Esophagus (tissue), 2 donors: ENCODE data around the gene C1orf87. TPM values are rescaled to one million over a fixed set of nuclear protein-coding genes. Genes with fewer than 3 reads are reported as not detected.
"Not testable (repeated sequence)": the region's sequence is repeated elsewhere in the genome, so short reads cannot be mapped to it uniquely, and the experiment has no call there.

ENCODE experiments used
- H3K27ac ChIP-seq, 2 donors: one replicate each; pipeline ENCODE4 v1.5.1; 2013; ENCODE audit warnings: low read depth in 2 of 2, mild to moderate bottlenecking in 2 of 2, inconsistent platforms in 1 of 2, low read length in 1 of 2, moderate library complexity in 1 of 2
- H3K27me3 ChIP-seq, 2 donors: one replicate each; pipeline ENCODE4 v1.6.1; 2013; ENCODE audit warnings: low read length in 2 of 2, control low read depth in 1 of 2, mild to moderate bottlenecking in 1 of 2; ENCODE audit not compliant: insufficient read depth in 2 of 2, control insufficient read depth in 1 of 2
- H3K36me3 ChIP-seq, 2 donors: one replicate each; pipeline ENCODE4 v1.6.1; 2013; ENCODE audit warnings: low read length in 1 of 2; ENCODE audit not compliant: control insufficient read depth in 2 of 2, insufficient read depth in 2 of 2
- H3K4me1 ChIP-seq, 2 donors: one replicate each; pipeline ENCODE4 v1.6.1; 2013; ENCODE audit warnings: low read length in 1 of 2; ENCODE audit not compliant: control insufficient read depth in 2 of 2, insufficient read depth in 2 of 2
- H3K4me3 ChIP-seq, 2 donors: one replicate each; pipeline ENCODE4 v1.5.1; 2013; ENCODE audit warnings: low read length in 2 of 2, mild to moderate bottlenecking in 2 of 2, low read depth in 1 of 2, moderate library complexity in 1 of 2
- H3K9me3 ChIP-seq, 2 donors: one replicate each; pipeline ENCODE4 v1.6.1; 2013; ENCODE audit warnings: mild to moderate bottlenecking in 2 of 2, low read depth in 1 of 2, low read length in 1 of 2, moderate library complexity in 1 of 2; ENCODE audit not compliant: control insufficient read depth in 2 of 2, insufficient read depth in 1 of 2
- WGBS, 2 donors: extraction: QIAGEN DNeasy Blood & Tissue Kit; methylation state at CpG; one replicate each; pipeline ENCODE4 v1.1.7; 2013; 5-methylcytosine and 5-hydroxymethylcytosine counted together
- polyA plus RNA-seq, 2 donors: library from polyadenylated mRNA; stranded (reverse); fragments of 200-250 nt; gene quantifications; one replicate each; pipeline ENCODE4 v1.2.3, GENCODE V29; 2013
- donor health status: healthy with polysubstance abuse.
- donor health status: Bipolar disorder and iron deficiency.

Gene C1orf87
- polyA plus RNA-seq, 2 donors: not detected

GRCh38 chr1:59971464-59971911 lies 102.1 kb downstream of the C1orf87 start:
- Histone ChIP-seq H3K4me3 (no peak overlapping the region), H3K4me1 (no peaks in the 10 kb centered on the region), H3K9me3 (no peaks in the 10 kb centered on the region), H3K27me3 (no peaks in the 10 kb centered on the region), H3K27ac (no peak overlapping the region), H3K36me3 (no peaks in the 10 kb centered on the region)
- WGBS, 2 donors: 14 to 15% methylated on average over 19 of the region's 19 CpGs

GRCh38 chr1:59969542-59970175 lies 103.9 kb downstream of the C1orf87 start:
- not testable (repeated sequence) for H3K4me1 ChIP-seq, H3K27me3 ChIP-seq, H3K9me3 ChIP-seq, H3K27ac ChIP-seq, H3K36me3 ChIP-seq, H3K4me3 ChIP-seq
- 96 to 98% methylated on average over 40 to 42 of the region's 42 CpGs for WGBS, 2 donors

- H3K4me3 ChIP-seq, H3K9me3 ChIP-seq, H3K27me3 ChIP-seq, H3K27ac ChIP-seq, H3K4me1 ChIP-seq, H3K36me3 ChIP-seq: not testable (repeated sequence)
- 91 to 94% methylated on average over 17 of the region's 17 CpGs for WGBS, 2 donors
These were observed 104.8 kb downstream of the C1orf87 start for GRCh38 chr1:59968746-59969145.

GRCh38 chr1:59967780-59968179 lies 105.8 kb downstream of the C1orf87 start:
- Histone ChIP-seq H3K4me3 (no peak overlapping the region), H3K36me3 (no peaks in the 10 kb centered on the region), H3K4me1 (no peaks in the 10 kb centered on the region), H3K27ac (no peak overlapping the region), H3K9me3 (no peaks in the 10 kb centered on the region), H3K27me3 (no peaks in the 10 kb centered on the region)
- 59 to 68% methylated on average over 3 of the region's 3 CpGs for whole genome bisulfite sequencing, 2 donors

GRCh38 chr1:59967141-59967697 lies 106.4 kb downstream of the C1orf87 start:
- Histone ChIP-seq H3K4me1 (no peaks in the 10 kb centered on the region), H3K27me3 (no peaks in the 10 kb centered on the region), H3K4me3 (no peak overlapping the region), H3K9me3 (no peaks in the 10 kb centered on the region), H3K36me3 (no peaks in the 10 kb centered on the region), H3K27ac (no peak overlapping the region)
- 25 to 26% methylated on average over 6 of the region's 6 CpGs for WGBS, 2 donors

- Histone ChIP-seq H3K4me1 (no peaks in the 10 kb centered on the region), H3K27me3 (no peaks in the 10 kb centered on the region), H3K4me3 (no peak overlapping the region), H3K27ac (no peak overlapping the region), H3K36me3 (no peaks in the 10 kb centered on the region), H3K9me3 (no peaks in the 10 kb centered on the region)
- WGBS, 2 donors: 78 to 80% methylated on average over 2 of the region's 2 CpGs
These were observed 121.5 kb downstream of the C1orf87 start for GRCh38 chr1:59952065-59952464.

- H3K4me3 ChIP-seq: no peak overlapping the region
- H3K36me3 ChIP-seq: no peaks in the 10 kb centered on the region
- H3K27ac ChIP-seq: no peak overlapping the region
- no peaks in the 10 kb centered on the region for H3K4me1 ChIP-seq
- no peaks in the 10 kb centered on the region for H3K27me3 ChIP-seq
- no peaks in the 10 kb centered on the region for H3K9me3 ChIP-seq
These were observed 123.9 kb downstream of the C1orf87 start for GRCh38 chr1:59949648-59950047.

GRCh38 chr1:59948990-59949389 lies 124.6 kb downstream of the C1orf87 start:
- no peak overlapping the region for H3K27ac ChIP-seq
- no peak overlapping the region for H3K4me3 ChIP-seq
- H3K4me1 ChIP-seq: no peaks in the 10 kb centered on the region
- no peaks in the 10 kb centered on the region for H3K36me3 ChIP-seq
- no peaks in the 10 kb centered on the region for H3K27me3 ChIP-seq
- H3K9me3 ChIP-seq: no peaks in the 10 kb centered on the region
- 61 to 63% methylated on average over 1 of the region's 1 CpG for WGBS, 2 donors

GRCh38 chr1:59947047-59947938 lies 126.3 kb downstream of the C1orf87 start:
- Histone ChIP-seq H3K4me3 (no peak overlapping the region), H3K4me1 (no peaks in the 10 kb centered on the region), H3K27me3 (no peaks in the 10 kb centered on the region), H3K9me3 (no peaks in the 10 kb centered on the region), H3K36me3 (no peaks in the 10 kb centered on the region), H3K27ac (no peak overlapping the region)
- WGBS, 2 donors: 3% methylated on average over 6 of the region's 6 CpGs
